Measurements from ENCODE around the gene RASD1. TPM values are rescaled to one million over a fixed set of nuclear protein-coding genes. Genes with fewer than 3 reads are reported as not detected.

The RASD1 gene
- total RNA-seq, 1 experiment from 2014 or later = 5.7 TPM

DNA sequence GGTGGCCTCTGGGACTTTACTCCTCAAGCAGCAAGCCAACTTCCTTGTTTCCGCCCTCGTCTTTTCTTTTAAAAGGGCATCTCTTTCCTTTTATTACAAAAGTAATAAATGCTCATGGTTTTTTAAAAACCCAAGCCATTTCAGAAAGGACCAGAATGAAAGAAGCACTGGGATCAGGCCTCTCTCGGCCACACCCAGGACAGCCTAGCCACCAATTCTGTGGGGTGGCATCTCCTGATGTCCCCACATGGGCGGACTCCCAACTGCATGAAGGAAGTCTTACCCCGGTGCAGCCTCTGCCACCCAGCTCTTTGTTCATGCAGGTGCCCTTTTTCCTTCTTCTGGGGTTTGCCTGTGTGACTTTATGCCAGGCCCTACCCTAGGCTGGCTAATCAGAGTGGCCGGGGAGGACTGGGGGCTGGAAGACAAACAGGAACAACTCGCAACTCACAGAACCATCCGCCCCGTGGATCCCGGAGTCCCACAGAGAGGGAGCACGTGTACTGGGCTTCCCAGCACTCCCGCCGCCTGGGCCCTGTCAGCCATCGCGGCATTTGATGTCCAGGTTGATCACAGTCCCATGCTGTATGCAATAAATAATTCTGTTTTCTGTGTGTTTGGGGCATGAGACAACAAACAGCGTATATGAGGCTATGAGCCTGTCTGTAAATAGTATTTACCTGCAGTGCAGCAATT lies 2.6 kb upstream of the RASD1 start:
- no peak overlapping the region for H3K56ac ChIP-seq (ENCODE audit: insufficient read length, low read depth, low read length)
- no peak for DNase-seq
- peaks cover 8% of the 10 kb centered on the region; the same call in 1 of the 2 replicates for H3K27me3 ChIP-seq (ENCODE audit: insufficient read depth, low read length)
- no peak overlapping the region for H2BK5ac ChIP-seq (ENCODE audit: insufficient read length, low read length)
- H3K4ac ChIP-seq (ENCODE audit: low read depth, low read length) = no peak overlapping the region
- no peak overlapping the region for H2BK12ac ChIP-seq (ENCODE audit: insufficient read length, low read depth, low read length)
- no peaks in the 10 kb centered on the region for H3K9me3 ChIP-seq (ENCODE audit: control insufficient read depth, low read depth, low read length)
- H3K23ac ChIP-seq (ENCODE audit: insufficient read length, low read depth, low read length) = no peak overlapping the region
- H3K18ac ChIP-seq (ENCODE audit: insufficient read length, low read depth, low read length) = no peak overlapping the region
- H3K4me3 Mint-ChIP-seq = no peak overlapping the region
- H3K79me1 ChIP-seq (ENCODE audit: insufficient read depth, low read depth, low read length, poor library complexity, severe bottlenecking) = no peaks in the 10 kb centered on the region
- no peak overlapping the region for H4K5ac ChIP-seq (ENCODE audit: insufficient read length, low read depth, low read length)
- H3K36me3 Mint-ChIP-seq (ENCODE audit: insufficient read depth in 1 of 3, low read depth in 3 of 3) = no peaks in the 10 kb centered on the region; a peak in 1 of 7 replicates
- TF ChIP-seq, protein P1, sequence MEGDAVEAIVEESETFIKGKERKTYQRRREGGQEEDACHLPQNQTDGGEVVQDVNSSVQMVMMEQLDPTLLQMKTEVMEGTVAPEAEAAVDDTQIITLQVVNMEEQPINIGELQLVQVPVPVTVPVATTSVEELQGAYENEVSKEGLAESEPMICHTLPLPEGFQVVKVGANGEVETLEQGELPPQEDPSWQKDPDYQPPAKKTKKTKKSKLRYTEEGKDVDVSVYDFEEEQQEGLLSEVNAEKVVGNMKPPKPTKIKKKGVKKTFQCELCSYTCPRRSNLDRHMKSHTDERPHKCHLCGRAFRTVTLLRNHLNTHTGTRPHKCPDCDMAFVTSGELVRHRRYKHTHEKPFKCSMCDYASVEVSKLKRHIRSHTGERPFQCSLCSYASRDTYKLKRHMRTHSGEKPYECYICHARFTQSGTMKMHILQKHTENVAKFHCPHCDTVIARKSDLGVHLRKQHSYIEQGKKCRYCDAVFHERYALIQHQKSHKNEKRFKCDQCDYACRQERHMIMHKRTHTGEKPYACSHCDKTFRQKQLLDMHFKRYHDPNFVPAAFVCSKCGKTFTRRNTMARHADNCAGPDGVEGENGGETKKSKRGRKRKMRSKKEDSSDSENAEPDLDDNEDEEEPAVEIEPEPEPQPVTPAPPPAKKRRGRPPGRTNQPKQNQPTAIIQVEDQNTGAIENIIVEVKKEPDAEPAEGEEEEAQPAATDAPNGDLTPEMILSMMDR (conservative IDR thresholded peaks at IDR 0.05) = no peak
- peaks cover 23% of the 10 kb centered on the region in 2 experiments for H3K4me1 Mint-ChIP-seq
- peaks cover 21% of the 10 kb centered on the region for H3K23me2 ChIP-seq (ENCODE audit: insufficient read length, low read depth, low read length, poor library complexity, severe bottlenecking)
- H2AK5ac ChIP-seq (ENCODE audit: insufficient read length, low read length) = no peak overlapping the region
- H3K4me1 ChIP-seq (ENCODE audit: insufficient read depth, low read length) = peaks cover 3% of the 10 kb centered on the region; the same call in 1 of the 2 replicates
- no peak overlapping the region for H4K91ac ChIP-seq (ENCODE audit: insufficient read length, low read depth, low read length)
- H3K14ac ChIP-seq (ENCODE audit: insufficient read depth, low read length) = no peak overlapping the region
- H2BK120ac ChIP-seq (ENCODE audit: low read depth, low read length, poor library complexity, severe bottlenecking) = no peak overlapping the region
- peaks cover 44% of the 10 kb centered on the region for H3K27me3 Mint-ChIP-seq (ENCODE audit: low read depth)
- no peaks in the 10 kb centered on the region; a peak in 1 of 5 replicates for H3K9me3 Mint-ChIP-seq
- no peak overlapping the region for H3K9ac ChIP-seq (ENCODE audit: extremely low read depth, insufficient read length, low read length)
- H3T11ph ChIP-seq (ENCODE audit: low read length) = no peak overlapping the region
- H3K27ac ChIP-seq (ENCODE audit: insufficient read length, low read depth, low read length) = no peak overlapping the region
- H4K20me1 ChIP-seq (ENCODE audit: control insufficient read depth, insufficient read depth, insufficient read length) = no peaks in the 10 kb centered on the region
- H2BK20ac ChIP-seq (ENCODE audit: low read depth, low read length, poor library complexity, severe bottlenecking) = no peak overlapping the region
- no peak overlapping the region for H3K4me2 ChIP-seq (ENCODE audit: insufficient read depth, insufficient read length, low read length)
- no peaks in the 10 kb centered on the region for H3K79me2 ChIP-seq (ENCODE audit: insufficient read depth, low read length)
- no peak overlapping the region for H3K27ac Mint-ChIP-seq
- no peak overlapping the region for H2BK15ac ChIP-seq (ENCODE audit: low read depth, low read length)
- WGBS (ENCODE audit: extremely low coverage, insufficient read length, low lambda C conversion rate) = no CpG with 5 or more reads among the region's 16 CpGs
- no peak overlapping the region for H2AFZ ChIP-seq (ENCODE audit: low read length)
- H4K8ac ChIP-seq (replicated peaks; ENCODE audit: insufficient read length, low read depth, low read length) = no peak overlapping the region
